Right lobe of liver (tissue), 4 donors: ENCODE data around the gene TMEM74B.

Experiments used
- POLR2A ChIP-seq: fragments of 450-650 bp; IDR thresholded peaks from one replicate; pipeline ENCODE4 v1.6.1; 2017; ENCODE audit warnings: antibody characterized with exemption, mild to moderate bottlenecking
- TF ChIP-seq, protein P1 (sequence below), 4 donors: fragments of 200-600 bp in 3 of 4; fragments of 450-650 bp in 1 of 4; IDR thresholded peaks; one replicate each; pipeline versions ENCODE4 v1.5.1 to v1.8.0; 2016 to 2022; ENCODE audit warnings: antibody characterized with exemption in 4 of 4, mild to moderate bottlenecking in 2 of 4
- donor health status: DM: no; HTN: no; CAD: no.
- donor health status: DM: no; HTN: no; CAD: no.
- donor health status: DM: no; HTN: yes; CAD: no.

DNA sequence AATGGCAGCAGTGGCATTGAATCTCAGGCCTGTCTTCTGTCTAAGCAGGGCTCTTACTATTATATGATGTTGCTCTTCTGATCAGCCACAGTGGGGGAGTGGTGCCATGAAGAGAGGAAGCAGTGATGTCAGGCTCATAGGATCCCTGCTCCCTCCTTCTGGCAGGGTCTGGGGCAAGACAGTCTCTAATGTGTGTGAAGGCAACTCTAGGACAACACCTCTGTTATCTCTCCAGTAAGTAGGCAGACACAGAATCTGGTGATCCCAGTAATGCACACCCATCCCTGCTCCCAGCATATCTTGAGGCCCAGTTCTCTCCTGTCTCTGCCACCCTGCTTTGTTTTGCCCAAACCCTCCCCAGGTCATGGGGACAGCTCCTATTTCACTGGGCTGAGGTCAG is 27.2 kb upstream of the TMEM74B start:
- TF ChIP-seq, protein P1, sequence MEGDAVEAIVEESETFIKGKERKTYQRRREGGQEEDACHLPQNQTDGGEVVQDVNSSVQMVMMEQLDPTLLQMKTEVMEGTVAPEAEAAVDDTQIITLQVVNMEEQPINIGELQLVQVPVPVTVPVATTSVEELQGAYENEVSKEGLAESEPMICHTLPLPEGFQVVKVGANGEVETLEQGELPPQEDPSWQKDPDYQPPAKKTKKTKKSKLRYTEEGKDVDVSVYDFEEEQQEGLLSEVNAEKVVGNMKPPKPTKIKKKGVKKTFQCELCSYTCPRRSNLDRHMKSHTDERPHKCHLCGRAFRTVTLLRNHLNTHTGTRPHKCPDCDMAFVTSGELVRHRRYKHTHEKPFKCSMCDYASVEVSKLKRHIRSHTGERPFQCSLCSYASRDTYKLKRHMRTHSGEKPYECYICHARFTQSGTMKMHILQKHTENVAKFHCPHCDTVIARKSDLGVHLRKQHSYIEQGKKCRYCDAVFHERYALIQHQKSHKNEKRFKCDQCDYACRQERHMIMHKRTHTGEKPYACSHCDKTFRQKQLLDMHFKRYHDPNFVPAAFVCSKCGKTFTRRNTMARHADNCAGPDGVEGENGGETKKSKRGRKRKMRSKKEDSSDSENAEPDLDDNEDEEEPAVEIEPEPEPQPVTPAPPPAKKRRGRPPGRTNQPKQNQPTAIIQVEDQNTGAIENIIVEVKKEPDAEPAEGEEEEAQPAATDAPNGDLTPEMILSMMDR (IDR thresholded peaks at IDR 0.05), result no peak
- TF ChIP-seq POLR2A, result no peak
